Hepatocyte (in vitro differentiated cells): ENCODE measurements around the gene SQOR.

Experiments
- CTCF ChIP-seq: fragments of 200-600 bp; sonication (generic); IDR thresholded peaks from 2 replicates; pipeline ENCODE4 v1.5.1; 2016; ENCODE audit warnings: antibody characterized with exemption, mild to moderate bottlenecking; ENCODE audit not compliant: poor library complexity
- EZH2 ChIP-seq: fragments of 200-600 bp; sonication (generic); IDR thresholded peaks from 2 replicates; pipeline ENCODE4 v1.6.1; 2016; ENCODE audit warnings: antibody characterized with exemption, mild to moderate bottlenecking, borderline replicate concordance

GRCh38 chr15:45603881-45604280 lies 30.9 kb upstream of the SQOR start:
- TF ChIP-seq CTCF (no peak), EZH2 (no peak)
